H1 (cell line): ENCODE results near the gene LHFPL3.

ENCODE experiments used
- POLR2A ChIP-seq, 2 experiments: IDR thresholded peaks; 1 replicate in 1 of 2; 2 replicates in 1 of 2; pipeline ENCODE4 v1.6.1; 2011; ENCODE audit warnings: low read depth in 2 of 2, low read length in 2 of 2, mild to moderate bottlenecking in 2 of 2; ENCODE audit errors: control extremely low read depth in 1 of 2
- POLR2AphosphoS5 ChIP-seq: IDR thresholded peaks from 2 replicates; pipeline ENCODE4 v1.6.1; 2011; ENCODE audit warnings: low read depth, low read length
- YY1 ChIP-seq: IDR thresholded peaks from 2 replicates; pipeline ENCODE4 v1.6.1; 2011; ENCODE audit warnings: low read depth, mild to moderate bottlenecking, low read length
- TF ChIP-seq, protein P1 (sequence below), 3 experiments: IDR thresholded peaks; 1 replicate in 2 of 3; 2 replicates in 1 of 3; pipeline versions ENCODE4 v1.5.1 to v1.6.1; 2011; ENCODE audit warnings: low read length in 3 of 3, mild to moderate bottlenecking in 3 of 3, inconsistent platforms in 2 of 3, low read depth in 1 of 3, moderate library complexity in 1 of 3; ENCODE audit not compliant: insufficient read depth in 1 of 3; ENCODE audit errors: control extremely low read depth in 1 of 3

DNA sequence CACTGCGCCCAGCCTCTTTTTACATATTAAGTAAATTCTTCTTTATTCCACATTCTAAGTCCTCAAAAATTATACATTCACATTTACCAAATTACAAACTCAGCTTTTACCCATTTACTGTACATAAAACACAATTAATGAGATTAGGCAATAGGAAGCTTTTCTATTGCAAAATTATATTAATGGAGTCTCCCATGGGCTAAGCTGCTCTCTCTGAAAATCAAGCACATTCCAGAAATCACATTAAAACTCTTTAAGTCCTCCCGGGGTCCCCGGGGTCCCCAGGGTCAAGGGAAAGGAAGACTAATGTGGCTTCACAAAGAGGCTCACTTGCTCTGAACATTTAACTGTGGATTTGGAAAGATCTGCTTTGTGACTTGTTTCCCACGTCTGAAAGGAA lies 558.2 kb downstream of the LHFPL3 start:
- TF ChIP-seq POLR2AphosphoS5 (no peak), POLR2A (IDR thresholded peaks at IDR 0.05; ENCODE audit: control extremely low read depth in 1 of 2, low read depth in 2 of 2, low read length in 2 of 2) (no peak), YY1 (no peak)
- TF ChIP-seq, protein P1, sequence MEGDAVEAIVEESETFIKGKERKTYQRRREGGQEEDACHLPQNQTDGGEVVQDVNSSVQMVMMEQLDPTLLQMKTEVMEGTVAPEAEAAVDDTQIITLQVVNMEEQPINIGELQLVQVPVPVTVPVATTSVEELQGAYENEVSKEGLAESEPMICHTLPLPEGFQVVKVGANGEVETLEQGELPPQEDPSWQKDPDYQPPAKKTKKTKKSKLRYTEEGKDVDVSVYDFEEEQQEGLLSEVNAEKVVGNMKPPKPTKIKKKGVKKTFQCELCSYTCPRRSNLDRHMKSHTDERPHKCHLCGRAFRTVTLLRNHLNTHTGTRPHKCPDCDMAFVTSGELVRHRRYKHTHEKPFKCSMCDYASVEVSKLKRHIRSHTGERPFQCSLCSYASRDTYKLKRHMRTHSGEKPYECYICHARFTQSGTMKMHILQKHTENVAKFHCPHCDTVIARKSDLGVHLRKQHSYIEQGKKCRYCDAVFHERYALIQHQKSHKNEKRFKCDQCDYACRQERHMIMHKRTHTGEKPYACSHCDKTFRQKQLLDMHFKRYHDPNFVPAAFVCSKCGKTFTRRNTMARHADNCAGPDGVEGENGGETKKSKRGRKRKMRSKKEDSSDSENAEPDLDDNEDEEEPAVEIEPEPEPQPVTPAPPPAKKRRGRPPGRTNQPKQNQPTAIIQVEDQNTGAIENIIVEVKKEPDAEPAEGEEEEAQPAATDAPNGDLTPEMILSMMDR (IDR thresholded peaks at IDR 0.05; ENCODE audit: control extremely low read depth in 1 of 3, insufficient read depth in 1 of 3, low read depth in 1 of 3, low read length in 3 of 3), result no peak
